Measurements from ENCODE around the gene DEPDC1B.

Gene DEPDC1B

DNA sequence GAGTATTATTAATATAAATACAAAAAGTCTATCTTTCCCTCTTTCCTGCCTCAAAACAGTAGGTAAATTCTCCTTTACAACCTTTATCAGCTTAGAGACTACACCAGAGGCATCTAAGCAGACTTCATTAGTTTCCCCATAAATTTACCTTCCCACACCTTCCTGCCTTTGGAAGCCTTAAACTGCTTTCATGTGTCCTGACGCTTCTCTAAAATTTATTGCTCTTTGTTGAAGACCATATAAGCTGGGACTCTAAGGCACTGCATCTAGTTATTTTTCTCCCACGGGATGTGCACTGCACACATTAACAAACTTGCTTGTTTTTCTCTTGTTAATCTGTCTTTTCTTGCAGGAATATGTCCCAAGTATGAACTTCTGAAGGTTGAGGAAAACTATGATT, 51.8 kb downstream of the DEPDC1B start:
- Histone ChIP-seq H3K4me2 (ENCODE audit: insufficient read depth, low read length, poor library complexity, severe bottlenecking) (no peak overlapping the region), H3K27ac (replicated peaks; ENCODE audit: low read length) (no peak overlapping the region), H2BK120ac (ENCODE audit: low read depth, low read length) (no peak overlapping the region), H3K23ac (ENCODE audit: low read depth, low read length, poor library complexity) (no peak overlapping the region), H3K27me3 (ENCODE audit: control insufficient read depth in 3 of 3, insufficient read depth in 3 of 3, low read depth in 1 of 3, low read length in 3 of 3) (no peaks in the 10 kb centered on the region), H3K36me3 (replicated peaks in 1 of 2; ENCODE audit: control insufficient read depth in 2 of 2, insufficient read depth in 2 of 2, low read length in 2 of 2) (peaks cover 3 to 40% of the 10 kb centered on the region in 2 donors), H2AFZ (ENCODE audit: low read length) (no peak overlapping the region), H3K9me3 (replicated peaks in 1 of 2; ENCODE audit: control insufficient read depth in 2 of 2, insufficient read depth in 1 of 2, low read depth in 1 of 2, low read length in 2 of 2) (peaks cover 2 to 8% of the 10 kb centered on the region in 2 donors), H2AK5ac (ENCODE audit: low read depth, low read length) (no peak overlapping the region), H4K91ac (ENCODE audit: low read depth, low read length, poor library complexity) (no peak overlapping the region), H3K4me1 (ENCODE audit: control insufficient read depth in 2 of 2, insufficient read depth in 1 of 2, low read depth in 1 of 2, low read length in 2 of 2) (no peaks in the 10 kb centered on the region), H2BK15ac (ENCODE audit: low read length) (no peak overlapping the region), H3K4ac (ENCODE audit: low read length) (no peak overlapping the region), H3K14ac (ENCODE audit: low read length) (no peak overlapping the region), H4K8ac (ENCODE audit: low read depth, low read length) (no peak overlapping the region), H2BK5ac (ENCODE audit: low read length) (no peak overlapping the region), H3K79me1 (ENCODE audit: low read depth, low read length) (peaks cover 3% of the 10 kb centered on the region), H3K18ac (ENCODE audit: low read length) (no peak overlapping the region), H3K4me3 (ENCODE audit: low read length in 2 of 2) (no peak overlapping the region), H2BK12ac (ENCODE audit: low read length) (no peak overlapping the region), H3K9ac (ENCODE audit: low read depth, low read length, poor library complexity) (no peak overlapping the region)
- DNase-seq (ENCODE audit: low spot score), result no peak
- no CpG with 5 or more reads among the region's 2 CpGs for WGBS, 2 donors (ENCODE audit: extremely low coverage in 2 of 2, insufficient read length in 2 of 2, insufficient replicate concordance in 1 of 2)

DNA sequence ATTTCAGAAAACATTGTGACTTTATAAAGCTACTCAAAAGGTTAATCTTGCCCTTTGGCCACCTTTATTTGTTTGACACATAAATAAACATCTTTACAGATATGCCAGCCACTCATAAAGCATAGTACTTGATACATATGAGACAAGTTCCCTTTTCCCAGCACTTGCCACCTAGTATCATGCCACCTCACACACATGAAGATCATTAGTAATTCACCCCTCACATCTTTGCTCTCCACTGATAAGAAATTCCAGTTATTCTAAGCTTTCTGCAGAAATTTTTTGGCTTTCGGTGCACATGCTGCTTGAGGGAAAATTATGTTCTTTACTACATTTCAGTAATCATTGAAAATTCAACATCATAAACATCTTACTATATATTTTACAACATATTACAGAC, 59.1 kb downstream of the DEPDC1B start:
- Histone ChIP-seq H4K91ac (ENCODE audit: low read depth, low read length, poor library complexity) (no peak overlapping the region), H3K4me1 (ENCODE audit: control insufficient read depth in 2 of 2, insufficient read depth in 1 of 2, low read depth in 1 of 2, low read length in 2 of 2) (no peaks in the 10 kb centered on the region), H3K79me1 (ENCODE audit: low read depth, low read length) (no peaks in the 10 kb centered on the region), H3K14ac (ENCODE audit: low read length) (no peak overlapping the region), H3K36me3 (replicated peaks in 1 of 2; ENCODE audit: control insufficient read depth in 2 of 2, insufficient read depth in 2 of 2, low read length in 2 of 2) (peaks cover 2 to 97% of the 10 kb centered on the region in 2 donors), H2AFZ (ENCODE audit: low read length) (no peak overlapping the region), H3K4ac (ENCODE audit: low read length) (no peak overlapping the region), H3K23ac (ENCODE audit: low read depth, low read length, poor library complexity) (no peak overlapping the region), H2BK120ac (ENCODE audit: low read depth, low read length) (no peak overlapping the region), H3K27ac (replicated peaks; ENCODE audit: low read length) (no peak overlapping the region), H2BK5ac (ENCODE audit: low read length) (no peak overlapping the region), H3K9ac (ENCODE audit: low read depth, low read length, poor library complexity) (no peak overlapping the region), H3K27me3 (ENCODE audit: control insufficient read depth in 3 of 3, insufficient read depth in 3 of 3, low read depth in 1 of 3, low read length in 3 of 3) (no peaks in the 10 kb centered on the region), H3K4me2 (ENCODE audit: insufficient read depth, low read length, poor library complexity, severe bottlenecking) (no peak overlapping the region), H2BK12ac (ENCODE audit: low read length) (no peak overlapping the region), H2BK15ac (ENCODE audit: low read length) (no peak overlapping the region), H3K4me3 (ENCODE audit: low read length in 2 of 2) (no peak overlapping the region), H3K9me3 (replicated peaks in 1 of 2; ENCODE audit: control insufficient read depth in 2 of 2, insufficient read depth in 1 of 2, low read depth in 1 of 2, low read length in 2 of 2) (peaks cover 0 to 14% of the 10 kb centered on the region in 2 donors), H4K8ac (ENCODE audit: low read depth, low read length) (no peak overlapping the region), H3K18ac (ENCODE audit: low read length) (no peak overlapping the region), H2AK5ac (ENCODE audit: low read depth, low read length) (no peak overlapping the region)
- no CpG with 5 or more reads among the region's 1 CpG for WGBS, 2 donors (ENCODE audit: extremely low coverage in 2 of 2, insufficient read length in 2 of 2, insufficient replicate concordance in 1 of 2)
- no peak for DNase-seq (ENCODE audit: low spot score)

DNA sequence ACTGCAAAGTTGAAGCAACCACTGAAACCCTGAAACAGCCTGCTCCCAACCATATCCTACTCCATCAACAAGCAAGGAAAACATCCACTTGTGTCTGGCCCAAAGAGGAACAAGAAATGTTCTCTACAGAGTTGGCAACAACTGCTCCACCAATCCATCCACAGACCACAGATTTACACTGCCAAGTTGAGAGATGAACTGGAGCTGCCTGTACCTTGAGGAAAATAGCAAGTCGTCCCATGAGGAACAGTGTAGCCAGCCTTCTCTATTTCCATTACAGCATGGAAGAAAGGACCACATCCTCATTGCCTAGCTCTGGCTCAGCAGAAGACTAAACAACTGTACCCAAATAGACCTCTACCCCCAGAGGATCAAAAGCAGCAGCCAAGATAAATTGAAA, 60.4 kb downstream of the DEPDC1B start:
- Histone ChIP-seq H3K14ac (ENCODE audit: low read length) (no peak overlapping the region), H3K27me3 (ENCODE audit: control insufficient read depth in 3 of 3, insufficient read depth in 3 of 3, low read depth in 1 of 3, low read length in 3 of 3) (no peaks in the 10 kb centered on the region), H3K4me2 (ENCODE audit: insufficient read depth, low read length, poor library complexity, severe bottlenecking) (no peak overlapping the region), H4K8ac (ENCODE audit: low read depth, low read length) (no peak overlapping the region), H3K36me3 (replicated peaks in 1 of 2; ENCODE audit: control insufficient read depth in 2 of 2, insufficient read depth in 2 of 2, low read length in 2 of 2) (peaks cover 6 to 96% of the 10 kb centered on the region in 2 donors), H3K23ac (ENCODE audit: low read depth, low read length, poor library complexity) (no peak overlapping the region), H2AFZ (ENCODE audit: low read length) (no peak overlapping the region), H2BK15ac (ENCODE audit: low read length) (no peak overlapping the region), H2BK5ac (ENCODE audit: low read length) (no peak overlapping the region), H3K4me3 (ENCODE audit: low read length in 2 of 2) (no peak overlapping the region), H3K79me1 (ENCODE audit: low read depth, low read length) (no peaks in the 10 kb centered on the region), H4K91ac (ENCODE audit: low read depth, low read length, poor library complexity) (no peak overlapping the region), H3K9me3 (replicated peaks in 1 of 2; ENCODE audit: control insufficient read depth in 2 of 2, insufficient read depth in 1 of 2, low read depth in 1 of 2, low read length in 2 of 2) (peaks cover 0 to 19% of the 10 kb centered on the region in 2 donors), H3K9ac (ENCODE audit: low read depth, low read length, poor library complexity) (no peak overlapping the region), H3K27ac (replicated peaks; ENCODE audit: low read length) (no peak overlapping the region), H2BK12ac (ENCODE audit: low read length) (no peak overlapping the region), H3K4ac (ENCODE audit: low read length) (no peak overlapping the region), H3K4me1 (ENCODE audit: control insufficient read depth in 2 of 2, insufficient read depth in 1 of 2, low read depth in 1 of 2, low read length in 2 of 2) (no peaks in the 10 kb centered on the region), H3K18ac (ENCODE audit: low read length) (no peak overlapping the region), H2BK120ac (ENCODE audit: low read depth, low read length) (no peak overlapping the region), H2AK5ac (ENCODE audit: low read depth, low read length) (no peak overlapping the region)
- no peak for DNase-seq (ENCODE audit: low spot score)
- WGBS, 2 donors (ENCODE audit: extremely low coverage in 2 of 2, insufficient read length in 2 of 2, insufficient replicate concordance in 1 of 2), result no CpG with 5 or more reads among the region's 1 CpG

DNA sequence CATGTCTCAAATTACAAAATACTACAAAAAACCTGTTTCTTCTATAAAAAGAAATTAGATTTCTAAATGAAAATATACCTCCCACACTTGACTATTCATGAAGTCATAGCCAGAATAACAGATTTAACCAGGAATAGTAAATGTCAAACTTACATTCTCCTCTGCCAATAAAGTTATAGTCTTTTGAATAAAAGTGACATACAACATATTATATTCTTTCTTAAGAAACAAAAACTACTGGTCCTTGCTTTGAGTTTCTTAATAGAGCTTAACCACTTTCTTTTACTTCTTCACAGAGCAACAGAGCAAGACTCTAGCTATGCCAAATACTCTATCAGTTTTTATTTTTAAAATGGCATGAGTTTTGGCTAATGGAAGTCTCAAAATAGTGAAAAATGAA, 61.7 kb downstream of the DEPDC1B start:
- H3K36me3 ChIP-seq (replicated peaks in 1 of 2; ENCODE audit: control insufficient read depth in 2 of 2, insufficient read depth in 2 of 2, low read length in 2 of 2), result peaks cover 10 to 93% of the 10 kb centered on the region in 2 donors
- H2BK12ac ChIP-seq (ENCODE audit: low read length), result no peak overlapping the region

More for the DNA sequence above, 61.7 kb downstream of the DEPDC1B start:
- Histone ChIP-seq H2BK5ac (ENCODE audit: low read length) (no peak overlapping the region), H3K79me1 (ENCODE audit: low read depth, low read length) (no peaks in the 10 kb centered on the region), H3K4me3 (ENCODE audit: low read length in 2 of 2) (no peak overlapping the region), H3K4me1 (ENCODE audit: control insufficient read depth in 2 of 2, insufficient read depth in 1 of 2, low read depth in 1 of 2, low read length in 2 of 2) (no peaks in the 10 kb centered on the region), H2BK15ac (ENCODE audit: low read length) (no peak overlapping the region), H3K4me2 (ENCODE audit: insufficient read depth, low read length, poor library complexity, severe bottlenecking) (no peak overlapping the region), H3K9ac (ENCODE audit: low read depth, low read length, poor library complexity) (no peak overlapping the region), H3K18ac (ENCODE audit: low read length) (no peak overlapping the region), H3K23ac (ENCODE audit: low read depth, low read length, poor library complexity) (no peak overlapping the region), H3K9me3 (replicated peaks in 1 of 2; ENCODE audit: control insufficient read depth in 2 of 2, insufficient read depth in 1 of 2, low read depth in 1 of 2, low read length in 2 of 2) (peaks cover 0 to 19% of the 10 kb centered on the region in 2 donors), H2BK120ac (ENCODE audit: low read depth, low read length) (no peak overlapping the region), H3K27ac (replicated peaks; ENCODE audit: low read length) (no peak overlapping the region), H2AFZ (ENCODE audit: low read length) (no peak overlapping the region), H3K14ac (ENCODE audit: low read length) (no peak overlapping the region), H3K27me3 (ENCODE audit: control insufficient read depth in 3 of 3, insufficient read depth in 3 of 3, low read depth in 1 of 3, low read length in 3 of 3) (no peaks in the 10 kb centered on the region), H4K8ac (ENCODE audit: low read depth, low read length) (no peak overlapping the region), H3K4ac (ENCODE audit: low read length) (no peak overlapping the region), H4K91ac (ENCODE audit: low read depth, low read length, poor library complexity) (no peak overlapping the region), H2AK5ac (ENCODE audit: low read depth, low read length) (no peak overlapping the region)
- DNase-seq (ENCODE audit: low spot score), result no peak

All from neuronal stem cell (in vitro differentiated cells).